ENCODE results near the gene SKIL.
"Not testable (repeated sequence)": the region's sequence is repeated elsewhere in the genome, so short reads cannot be mapped to it uniquely, and the experiment has no call there.

The SKIL gene

DNA sequence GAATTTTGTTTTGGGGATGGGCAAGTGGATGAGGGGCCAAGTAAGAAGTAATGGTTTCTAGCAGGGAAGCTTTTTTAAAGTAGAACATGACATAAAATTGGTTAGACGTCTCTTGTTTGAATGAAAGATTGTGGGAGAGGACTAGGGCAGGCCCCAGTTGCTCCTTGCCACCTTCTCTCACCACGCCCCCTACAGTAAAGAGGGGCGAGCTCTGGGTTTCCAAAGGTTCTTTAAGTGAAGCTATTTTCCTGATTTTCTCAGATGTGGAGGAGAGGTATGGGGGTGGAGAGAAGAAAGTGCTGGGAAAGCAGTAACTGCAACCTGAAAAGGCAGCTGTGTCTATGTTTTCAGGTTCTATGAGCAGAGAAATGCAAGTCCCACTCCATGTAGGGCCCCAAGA is 32.6 kb upstream of the SKIL start:
- H4K91ac ChIP-seq (ENCODE audit: low read depth, low read length), result peak overlapping the region; percentile 2
- no peak for DNase-seq
- H3K36me3 ChIP-seq (ENCODE audit: control insufficient read depth in 1 of 2, insufficient read depth in 2 of 2, low read length in 2 of 2), result peaks cover 0 to 2% of the 10 kb centered on the region in 2 experiments
- H2AK5ac ChIP-seq (ENCODE audit: low read length), result no peak overlapping the region
- no peak overlapping the region for H2BK120ac ChIP-seq (ENCODE audit: insufficient read depth, low read length, poor library complexity)
- H3K4me2 ChIP-seq (ENCODE audit: low read length), result no peak overlapping the region
- H3K79me1 ChIP-seq (ENCODE audit: low read length), result peaks cover 12% of the 10 kb centered on the region
- no peaks in the 10 kb centered on the region for H3K79me2 ChIP-seq (ENCODE audit: control insufficient read depth, insufficient read depth, low read length, poor library complexity)
- H3K4ac ChIP-seq (ENCODE audit: low read depth, low read length), result no peak overlapping the region
- no peak overlapping the region for H3K14ac ChIP-seq (ENCODE audit: low read length)
- H3K23ac ChIP-seq (ENCODE audit: low read length), result no peak overlapping the region
- no peak overlapping the region for H3K4me3 ChIP-seq (ENCODE audit: low read depth, low read length)
- no peak overlapping the region for H3K27ac ChIP-seq (ENCODE audit: low read depth, low read length)
- H4K12ac ChIP-seq (ENCODE audit: low read depth, low read length), result no peak overlapping the region
- H4K8ac ChIP-seq (ENCODE audit: low read depth, low read length), result no peak overlapping the region
- H3K4me1 ChIP-seq (ENCODE audit: control insufficient read depth in 1 of 2, insufficient read depth in 2 of 2, low read length in 2 of 2), result peaks cover 7 to 10% of the 10 kb centered on the region in 2 experiments
- H3K9ac ChIP-seq (ENCODE audit: low read length), result no peak overlapping the region
- WGBS (ENCODE audit: extremely low coverage, insufficient coverage, insufficient read length), result no CpG with 5 or more reads among the region's 3 CpGs
- H3K9me3 ChIP-seq (ENCODE audit: insufficient read depth, low read depth, low read length), result peaks cover 10% of the 10 kb centered on the region
- H2BK5ac ChIP-seq (ENCODE audit: low read depth, low read length, poor library complexity), result no peak overlapping the region
- no peak overlapping the region for H2BK12ac ChIP-seq (ENCODE audit: low read length)
- no peaks in the 10 kb centered on the region for H3K27me3 ChIP-seq (ENCODE audit: insufficient read depth, low read length)
- no peak overlapping the region for H2AFZ ChIP-seq (ENCODE audit: insufficient read depth, low read length, poor library complexity)
- no peak overlapping the region for H3K18ac ChIP-seq (ENCODE audit: low read length)

DNA sequence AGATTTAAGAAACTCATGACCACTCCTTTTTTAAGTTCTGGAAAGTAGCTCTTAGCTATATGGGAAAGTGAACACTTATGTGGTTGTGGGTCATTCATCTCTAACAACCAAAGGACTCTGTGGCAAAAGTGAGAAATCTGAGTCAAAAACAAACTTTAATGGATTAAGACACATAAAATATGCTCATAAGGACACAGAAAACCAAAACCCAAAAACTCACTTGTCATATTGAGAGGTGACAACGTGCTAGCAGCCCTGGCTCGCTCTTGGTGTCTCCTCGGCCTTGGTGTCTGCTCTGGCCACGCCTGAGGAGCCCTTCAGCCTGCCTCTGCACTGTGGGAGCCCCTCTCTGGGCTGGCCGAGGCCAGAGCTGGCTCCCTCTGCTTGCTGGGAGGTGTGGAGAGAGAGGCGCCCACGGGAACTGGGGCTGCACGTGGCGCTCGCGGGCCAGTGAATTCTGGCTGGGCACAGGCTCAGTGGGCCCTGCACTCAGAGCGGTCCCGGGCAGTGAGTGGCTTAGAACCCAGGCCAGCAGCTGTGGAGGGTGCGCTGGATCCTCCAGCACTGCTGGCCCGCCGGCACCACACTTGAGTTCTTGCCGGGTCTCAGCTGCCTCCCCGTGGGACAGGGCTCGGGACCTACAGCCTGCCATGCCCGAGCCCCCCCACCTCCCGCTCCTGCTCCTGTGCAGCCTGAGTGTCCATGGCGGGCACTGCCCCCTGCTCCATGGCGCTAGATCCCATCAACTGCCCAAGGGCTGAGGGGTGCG is 30.3 kb upstream of the SKIL start:
- no CpG with 5 or more reads among the region's 24 CpGs for WGBS (ENCODE audit: extremely low coverage, insufficient coverage, insufficient read length)

DNA sequence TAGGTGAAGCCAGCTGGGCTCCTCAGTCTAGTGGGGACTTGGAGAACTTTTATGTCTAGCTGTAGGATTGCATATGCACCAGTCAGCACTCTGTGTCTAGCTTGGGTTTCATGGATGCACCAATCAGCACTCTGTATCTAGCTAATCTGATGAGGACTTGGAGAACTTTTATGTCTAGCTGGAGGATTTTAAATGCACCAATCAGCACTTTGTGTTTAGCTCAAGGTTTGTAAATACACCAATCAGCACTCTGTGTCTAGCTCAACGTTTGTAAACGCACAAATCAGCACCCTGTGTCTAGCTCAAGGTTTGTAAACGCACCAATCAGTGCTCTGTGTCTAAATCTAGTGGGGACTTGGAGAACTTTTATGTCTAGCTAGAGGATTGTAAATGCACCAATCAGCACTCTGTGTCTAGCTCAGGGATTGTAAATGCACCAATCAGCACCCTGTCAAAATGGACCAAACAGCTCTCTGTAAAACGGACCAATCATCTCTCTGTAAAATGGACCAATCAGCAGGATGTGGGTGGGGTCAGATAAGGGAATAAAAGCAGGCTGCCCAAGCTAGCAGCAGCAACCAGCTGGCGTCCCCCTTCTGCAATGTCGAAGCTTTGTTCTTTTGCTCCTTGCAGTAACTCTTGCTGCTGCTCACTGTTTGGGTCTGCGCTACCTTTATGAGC is 29.5 kb upstream of the SKIL start:
- H3K79me1 ChIP-seq (ENCODE audit: low read length); H3K23ac ChIP-seq (ENCODE audit: low read length); H3K4me2 ChIP-seq (ENCODE audit: low read length); DNase-seq; H3K27me3 ChIP-seq (ENCODE audit: insufficient read depth, low read length); H3K18ac ChIP-seq (ENCODE audit: low read length); H4K8ac ChIP-seq (ENCODE audit: low read depth, low read length); H2AFZ ChIP-seq (ENCODE audit: insufficient read depth, low read length, poor library complexity); H3K79me2 ChIP-seq (ENCODE audit: control insufficient read depth, insufficient read depth, low read length, poor library complexity); H2BK120ac ChIP-seq (ENCODE audit: insufficient read depth, low read length, poor library complexity); H4K12ac ChIP-seq (ENCODE audit: low read depth, low read length); H2AK5ac ChIP-seq (ENCODE audit: low read length); H4K91ac ChIP-seq (ENCODE audit: low read depth, low read length); H3K14ac ChIP-seq (ENCODE audit: low read length); H3K4ac ChIP-seq (ENCODE audit: low read depth, low read length); H3K4me1 ChIP-seq (ENCODE audit: control insufficient read depth in 1 of 2, insufficient read depth in 2 of 2, low read length in 2 of 2); H2BK12ac ChIP-seq (ENCODE audit: low read length); H3K27ac ChIP-seq (ENCODE audit: low read depth, low read length); H3K9ac ChIP-seq (ENCODE audit: low read length); H2BK5ac ChIP-seq (ENCODE audit: low read depth, low read length, poor library complexity); H3K36me3 ChIP-seq (ENCODE audit: control insufficient read depth in 1 of 2, insufficient read depth in 2 of 2, low read length in 2 of 2): not testable (repeated sequence)
- peak overlapping the region; percentile 49 for H3K4me3 ChIP-seq (ENCODE audit: low read depth, low read length)
- peaks cover 10% of the 10 kb centered on the region for H3K9me3 ChIP-seq (ENCODE audit: insufficient read depth, low read depth, low read length)
- WGBS (ENCODE audit: extremely low coverage, insufficient coverage, insufficient read length), result no CpG with 5 or more reads among the region's 7 CpGs

More for the DNA sequence above, 30.3 kb upstream of the SKIL start:
- no peak overlapping the region for H3K18ac ChIP-seq (ENCODE audit: low read length)
- H2BK120ac ChIP-seq (ENCODE audit: insufficient read depth, low read length, poor library complexity), result no peak overlapping the region
- no peak overlapping the region for H2AFZ ChIP-seq (ENCODE audit: insufficient read depth, low read length, poor library complexity)
- H2BK5ac ChIP-seq (ENCODE audit: low read depth, low read length, poor library complexity), result no peak overlapping the region
- H2BK12ac ChIP-seq (ENCODE audit: low read length), result peak overlapping the region; percentile 8
- H3K9ac ChIP-seq (ENCODE audit: low read length), result no peak overlapping the region
- H3K36me3 ChIP-seq (ENCODE audit: control insufficient read depth in 1 of 2, insufficient read depth in 2 of 2, low read length in 2 of 2), result peaks cover 0 to 2% of the 10 kb centered on the region in 2 experiments
- H3K27ac ChIP-seq (ENCODE audit: low read depth, low read length), result no peak overlapping the region
- H3K79me1 ChIP-seq (ENCODE audit: low read length), result peaks cover 7% of the 10 kb centered on the region
- no peaks in the 10 kb centered on the region for H3K79me2 ChIP-seq (ENCODE audit: control insufficient read depth, insufficient read depth, low read length, poor library complexity)
- no peak overlapping the region for H3K14ac ChIP-seq (ENCODE audit: low read length)
- no peaks in the 10 kb centered on the region for H3K27me3 ChIP-seq (ENCODE audit: insufficient read depth, low read length)
- peaks cover 10% of the 10 kb centered on the region for H3K9me3 ChIP-seq (ENCODE audit: insufficient read depth, low read depth, low read length)
- peak overlapping the region; percentile 49 for H3K4me3 ChIP-seq (ENCODE audit: low read depth, low read length)
- H4K8ac ChIP-seq (ENCODE audit: low read depth, low read length), result no peak overlapping the region
- H3K4ac ChIP-seq (ENCODE audit: low read depth, low read length), result no peak overlapping the region
- no peak overlapping the region for H4K91ac ChIP-seq (ENCODE audit: low read depth, low read length)
- H4K12ac ChIP-seq (ENCODE audit: low read depth, low read length), result no peak overlapping the region
- no peak overlapping the region for H3K4me2 ChIP-seq (ENCODE audit: low read length)
- H2AK5ac ChIP-seq (ENCODE audit: low read length), result peak overlapping the region; percentile 57
- H3K23ac ChIP-seq (ENCODE audit: low read length), result no peak overlapping the region
- H3K4me1 ChIP-seq (ENCODE audit: control insufficient read depth in 1 of 2, insufficient read depth in 2 of 2, low read length in 2 of 2), result peaks cover 0 to 7% of the 10 kb centered on the region in 2 experiments
- DNase-seq, result no peak

DNA sequence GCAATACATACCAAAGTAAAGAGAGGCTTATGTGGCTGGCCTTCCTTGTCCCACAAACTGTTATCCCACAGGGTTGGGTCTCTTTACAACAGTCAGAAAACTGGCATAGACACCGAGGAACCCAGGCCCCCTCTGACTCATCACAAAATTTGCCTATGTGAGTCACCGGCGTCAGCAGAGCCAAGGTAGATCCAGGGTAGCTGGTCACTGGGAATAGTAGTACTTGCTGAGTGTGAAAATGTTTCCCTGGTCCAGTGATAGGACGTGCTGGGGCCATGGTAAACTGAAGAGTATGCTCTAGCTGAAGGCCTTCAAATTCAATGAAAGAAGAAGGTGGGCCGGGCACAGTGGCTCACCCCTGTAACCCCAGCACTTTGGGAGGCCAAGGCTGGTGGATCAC is 27.1 kb upstream of the SKIL start:
- H2BK5ac ChIP-seq (ENCODE audit: low read depth, low read length, poor library complexity), result no peak overlapping the region
- peaks cover 0 to 2% of the 10 kb centered on the region in 2 experiments for H3K36me3 ChIP-seq (ENCODE audit: control insufficient read depth in 1 of 2, insufficient read depth in 2 of 2, low read length in 2 of 2)
- no peak overlapping the region for H3K23ac ChIP-seq (ENCODE audit: low read length)
- H2AK5ac ChIP-seq (ENCODE audit: low read length), result no peak overlapping the region
- peak; percentile 66 to 73 for DNase-seq
- H3K4me1 ChIP-seq (ENCODE audit: control insufficient read depth in 1 of 2, insufficient read depth in 2 of 2, low read length in 2 of 2), result peaks cover 0 to 3% of the 10 kb centered on the region in 2 experiments
- H3K4me2 ChIP-seq (ENCODE audit: low read length), result no peak overlapping the region
- no CpG with 5 or more reads among the region's 5 CpGs for WGBS (ENCODE audit: extremely low coverage, insufficient coverage, insufficient read length)
- peak overlapping the region; percentile 5 for H2BK12ac ChIP-seq (ENCODE audit: low read length)
- no peaks in the 10 kb centered on the region for H3K79me2 ChIP-seq (ENCODE audit: control insufficient read depth, insufficient read depth, low read length, poor library complexity)
- no peak overlapping the region for H3K18ac ChIP-seq (ENCODE audit: low read length)
- H3K14ac ChIP-seq (ENCODE audit: low read length), result no peak overlapping the region
- H3K79me1 ChIP-seq (ENCODE audit: low read length), result peaks cover 4% of the 10 kb centered on the region
- H2AFZ ChIP-seq (ENCODE audit: insufficient read depth, low read length, poor library complexity), result no peak overlapping the region
- H3K27ac ChIP-seq (ENCODE audit: low read depth, low read length), result peak overlapping the region; percentile 81
- peak overlapping the region; percentile 5 for H2BK120ac ChIP-seq (ENCODE audit: insufficient read depth, low read length, poor library complexity)
- no peak overlapping the region for H3K4me3 ChIP-seq (ENCODE audit: low read depth, low read length)
- no peaks in the 10 kb centered on the region for H3K27me3 ChIP-seq (ENCODE audit: insufficient read depth, low read length)
- H3K4ac ChIP-seq (ENCODE audit: low read depth, low read length), result no peak overlapping the region
- H4K91ac ChIP-seq (ENCODE audit: low read depth, low read length), result peak overlapping the region; percentile 25
- no peak overlapping the region for H3K9ac ChIP-seq (ENCODE audit: low read length)
- H4K8ac ChIP-seq (ENCODE audit: low read depth, low read length), result no peak overlapping the region
- H3K9me3 ChIP-seq (ENCODE audit: insufficient read depth, low read depth, low read length), result peaks cover 10% of the 10 kb centered on the region
- H4K12ac ChIP-seq (ENCODE audit: low read depth, low read length), result no peak overlapping the region

Data from trophoblast cell (in vitro differentiated cells and primary cell).